GM20431 (cell line): ENCODE data around the gene ZNF181.

ENCODE experiments used
- in situ Hi-C: fragments of 300-500 bp; cut with MseI, MboI; formaldehyde crosslinking; loops from one replicate; pipeline ENCODE4 v1.15.0; 2020; ENCODE audit warnings: low sequenced_read_pairs; ENCODE audit not compliant: unreplicated experiment

Gene ZNF181

GRCh38 chr19:34744896-34745690 is 11.1 kb downstream of the ZNF181 start:
- in situ Hi-C loops, result no loop called here

- in situ Hi-C loops, result no loop called here
Observed at GRCh38 chr19:34757441-34757840, 23.4 kb downstream of the ZNF181 start.

DNA sequence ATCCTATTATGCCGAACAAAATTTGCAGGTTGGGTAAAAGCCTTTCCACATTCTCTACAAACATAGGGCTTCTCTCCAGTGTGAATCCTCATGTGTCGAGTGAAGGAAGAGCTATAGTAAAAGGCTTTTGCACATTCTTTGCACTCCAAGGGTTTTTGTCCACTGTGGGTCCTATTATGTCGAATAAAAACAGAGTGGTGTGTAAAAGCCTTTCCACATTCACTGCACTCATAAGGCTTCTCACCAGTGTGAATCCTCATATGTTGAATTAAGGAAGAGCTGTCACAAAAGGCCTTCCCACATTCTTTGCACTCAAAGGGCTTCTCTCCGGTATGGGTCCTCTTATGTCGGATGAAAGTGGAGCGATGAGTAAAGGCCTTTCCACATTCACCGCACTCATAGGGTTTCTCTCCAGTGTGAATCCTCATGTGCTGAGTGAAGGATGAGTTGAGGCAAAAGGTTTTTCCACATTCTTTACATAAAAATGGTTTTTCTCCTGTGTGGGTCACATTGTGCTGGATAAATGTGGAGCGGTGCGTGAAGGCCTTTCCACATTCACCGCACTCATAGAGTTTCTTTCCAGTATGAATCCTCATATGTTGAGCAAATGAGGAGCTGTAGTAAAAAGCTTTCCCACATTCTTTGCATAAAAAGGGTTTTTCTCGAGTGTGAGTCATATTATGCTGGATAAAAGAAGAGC is 25.3 kb downstream of the ZNF181 start:
- in situ Hi-C loops, result no loop called here

- in situ Hi-C loops, result no loop called here
Observed at GRCh38 chr19:34766386-34766785, 32.3 kb downstream of the ZNF181 start.

DNA sequence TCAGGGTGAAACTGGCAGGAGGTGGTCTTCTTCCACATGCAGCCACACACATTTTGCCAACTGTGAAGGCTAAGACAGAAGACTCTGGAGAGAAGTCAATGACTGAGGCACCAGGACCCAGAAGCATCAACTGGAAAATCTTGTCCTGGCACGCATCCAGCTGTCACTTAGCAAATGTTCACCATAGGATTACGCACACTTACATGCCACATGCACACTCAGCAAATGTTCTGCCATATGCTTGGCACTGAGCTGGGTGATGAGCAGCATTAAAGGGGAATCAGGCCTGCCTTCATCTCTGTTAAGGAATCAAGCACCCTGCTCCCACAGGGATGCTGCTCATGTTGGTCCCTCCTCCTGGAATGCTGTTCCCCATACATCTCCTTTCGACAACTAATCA is 33.9 kb downstream of the ZNF181 start:
- in situ Hi-C loops, result no loop called here

GRCh38 chr19:34772697-34773554 is 38.9 kb downstream of the ZNF181 start, which contains the start of gene ZNF599:
ZNF599 (minus strand) TSS chr19:34773215; CDS start chr19:34772841, 374 bp downstream.
- in situ Hi-C loops, result no loop called here

GRCh38 chr19:34773555-34773864 is 39.5 kb downstream of the ZNF181 start:
- in situ Hi-C loops, result no loop called here

- in situ Hi-C loops, result no loop called here
Observed at GRCh38 chr19:34774857-34775256, 40.8 kb downstream of the ZNF181 start.

DNA sequence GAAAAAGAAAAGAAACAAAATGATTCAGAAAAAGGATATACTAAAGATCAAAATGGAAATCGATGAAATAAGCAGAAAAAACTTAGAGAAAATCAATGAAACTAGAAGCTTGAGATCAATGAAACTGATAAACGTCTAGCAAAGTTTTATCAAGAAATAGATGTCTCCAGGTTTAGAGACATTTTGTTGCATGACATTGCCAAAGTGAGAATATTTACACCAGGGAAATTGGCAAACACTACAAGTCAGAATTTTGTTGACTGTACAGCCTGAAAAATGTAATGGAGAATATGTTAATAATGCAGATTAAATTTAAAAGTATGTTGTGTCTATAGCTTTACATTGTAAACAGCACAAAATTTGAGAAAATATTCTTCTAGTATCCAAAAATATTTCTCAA is 44.3 kb downstream of the ZNF181 start:
- in situ Hi-C loops, result no loop called here

- in situ Hi-C loops, result no loop called here
Observed at GRCh38 chr19:34779652-34780051, 45.6 kb downstream of the ZNF181 start.

DNA sequence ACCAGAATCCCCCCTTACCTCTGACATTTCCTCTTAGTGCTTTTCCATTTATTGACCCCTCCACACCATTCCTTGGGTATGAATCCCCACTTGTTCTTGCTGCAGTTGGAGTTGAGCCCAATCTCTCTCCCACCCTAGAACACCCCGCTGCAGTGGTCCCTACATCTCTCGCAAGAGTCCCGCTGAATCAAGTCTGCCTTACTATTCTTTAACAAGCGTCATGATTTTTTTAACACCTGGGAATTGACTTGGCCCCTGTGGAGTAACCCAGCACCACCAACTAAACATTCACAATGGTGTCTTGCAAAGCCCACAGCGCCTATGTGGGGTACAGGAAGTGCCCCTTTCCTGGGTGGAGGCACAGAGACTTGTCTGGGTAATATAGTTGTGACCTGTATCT is 52.2 kb downstream of the ZNF181 start:
- in situ Hi-C loops, result no loop called here

- in situ Hi-C loops, result no loop called here
Observed at GRCh38 chr19:34787059-34787824, 53.2 kb downstream of the ZNF181 start.

GRCh38 chr19:34788074-34788473 is 54.0 kb downstream of the ZNF181 start:
- in situ Hi-C loops, result no loop called here

- in situ Hi-C loops, result no loop called here
Observed at GRCh38 chr19:34793565-34793964, 59.5 kb downstream of the ZNF181 start.

GRCh38 chr19:34794066-34794960 is 60.3 kb downstream of the ZNF181 start:
- in situ Hi-C loops, result no loop called here
